ENCODE data around the gene URB1. TPM values are rescaled to one million over a fixed set of nuclear protein-coding genes. Genes with fewer than 3 reads are reported as not detected.

Gene URB1
- total and polyA plus RNA-seq, 2 donors (not counting 3 experiments of a cell fraction or from before 2014, with no cell fraction given) = 8.0 to 27.3 TPM

- no peak for TF ChIP-seq JUN (IDR thresholded peaks at IDR 0.05; ENCODE audit: borderline replicate concordance, insufficient read depth, insufficient read length, low read depth)
- TF ChIP-seq POLR2AphosphoS5 (IDR thresholded peaks at IDR 0.05; ENCODE audit: insufficient read depth, low read depth, low read length) = peak; percentile 3
- Histone ChIP-seq H3K36me3 (ENCODE audit: control insufficient read depth in 2 of 2, extremely low read depth in 1 of 2, insufficient read depth in 2 of 2, low read length in 2 of 2) (no peaks in the 10 kb centered on the region), H4K20me1 (replicated peaks; ENCODE audit: control insufficient read depth, extremely low read depth, insufficient read depth, low read length) (no peaks in the 10 kb centered on the region), H3K27ac (ENCODE audit: insufficient read depth, low read depth, low read length) (peak overlapping the region; percentile 99), H3K9me1 (replicated peaks; ENCODE audit: control insufficient read depth, extremely low read depth, insufficient read depth, low read length) (no peaks in the 10 kb centered on the region), H3K4me3 (replicated peaks in 1 of 3; ENCODE audit: insufficient read depth in 1 of 3, low read depth in 1 of 3, low read length in 3 of 3) (peak overlapping the region; percentile 46 to 81 (median 73)), H3K79me2 (ENCODE audit: control insufficient read depth, insufficient read depth, low read length) (peaks cover 63% of the 10 kb centered on the region), H3K9ac (replicated peaks; ENCODE audit: extremely low read depth, insufficient read depth, low read length) (peak overlapping the region; percentile 99), H3K9me3 (replicated peaks; ENCODE audit: control insufficient read depth, insufficient read depth, low read length) (no peaks in the 10 kb centered on the region), H3K4me2 (ENCODE audit: insufficient read depth, low read length) (peak overlapping the region; percentile 88), H2AFZ (ENCODE audit: low read depth, low read length) (no peak overlapping the region), H3K27me3 (ENCODE audit: control insufficient read depth in 2 of 2, insufficient read depth in 2 of 2, low read length in 2 of 2) (no peaks in the 10 kb centered on the region), H3K4me1 (ENCODE audit: control insufficient read depth, extremely low read depth, insufficient read depth, low read length) (peaks cover 35% of the 10 kb centered on the region)
- dilution Hi-C loops (cut with MboI; ENCODE audit: extremely low pct_ligation_motif_present, low sequenced_read_pairs) (no loop called here), intact Hi-C loops (cut with micrococcal nuclease) (loop anchor here (1.0 to 2.0 kb wide), 8 partner anchors 43 to 187 kb away; no protein-coding TSS in a partner anchor)
- DNase-seq (ENCODE audit: low read depth, low spot score) (peak; percentile 68), FAIRE-seq (peak; percentile 73)
- POLR2A ChIA-PET = no interaction called here
- CTCF ChIA-PET = interaction anchor here (0.6 to 4.7 kb wide), 31 partner anchors 8 to 187 kb away, joined by 3 to 91 read pairs (median 5); partner anchors contain the start of gene URB1
- BruUV-seq (replicated peaks) = TSS peak; percentile 19
Observed at GRCh38 chr21:32413697-32414578, 21.1 kb upstream of the URB1 start.

DNA sequence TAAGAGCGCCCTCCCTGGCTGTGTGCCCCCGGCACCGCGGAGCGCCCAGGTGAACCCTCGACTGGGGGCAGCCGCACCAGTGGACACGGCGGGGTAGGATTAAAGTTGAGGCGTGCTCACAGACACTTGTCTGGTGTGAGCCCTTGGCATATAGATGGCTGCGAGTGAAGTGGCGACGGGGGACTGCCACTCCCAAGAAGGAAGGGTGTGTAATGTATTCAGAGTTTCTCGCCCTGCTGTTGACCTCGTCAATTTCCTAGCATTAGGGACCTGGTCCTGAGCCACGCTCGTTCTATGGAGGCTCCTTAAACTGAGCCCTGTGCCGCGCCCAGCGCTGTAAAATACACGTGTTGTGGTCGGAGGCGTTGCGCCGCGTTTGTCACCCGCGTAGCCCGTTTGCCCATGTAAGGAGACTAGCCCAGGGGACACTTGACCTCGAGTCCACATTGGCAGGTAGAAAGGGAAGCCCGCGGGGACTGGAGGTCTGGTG is 20.2 kb upstream of the URB1 start:
- H2AFZ ChIP-seq (ENCODE audit: low read depth, low read length) = peak overlapping the region; percentile 55
- peaks cover 56% of the 10 kb centered on the region for H3K79me2 ChIP-seq (ENCODE audit: control insufficient read depth, insufficient read depth, low read length)
- POLR2A ChIA-PET = no interaction called here
- H3K4me3 ChIP-seq (replicated peaks in 1 of 3; ENCODE audit: insufficient read depth in 1 of 3, low read depth in 1 of 3, low read length in 3 of 3) = peak overlapping the region; percentile 46 to 81 (median 73)
- H3K4me1 ChIP-seq (ENCODE audit: control insufficient read depth, extremely low read depth, insufficient read depth, low read length) = peaks cover 35% of the 10 kb centered on the region
- CTCF ChIA-PET = interaction anchor here (0.6 to 4.7 kb wide), 12 partner anchors 9 to 188 kb away, joined by 3 to 91 read pairs (median 11); partner anchors contain the start of gene URB1
- FAIRE-seq (peak; percentile 21), DNase-seq (ENCODE audit: low read depth, low spot score) (peak; percentile 53)
- dilution Hi-C loops (cut with MboI; ENCODE audit: extremely low pct_ligation_motif_present, low sequenced_read_pairs) = no loop called here
- peak overlapping the region; percentile 88 for H3K4me2 ChIP-seq (ENCODE audit: insufficient read depth, low read length)
- no peaks in the 10 kb centered on the region for H4K20me1 ChIP-seq (replicated peaks; ENCODE audit: control insufficient read depth, extremely low read depth, insufficient read depth, low read length)
- TF ChIP-seq, protein P1, sequence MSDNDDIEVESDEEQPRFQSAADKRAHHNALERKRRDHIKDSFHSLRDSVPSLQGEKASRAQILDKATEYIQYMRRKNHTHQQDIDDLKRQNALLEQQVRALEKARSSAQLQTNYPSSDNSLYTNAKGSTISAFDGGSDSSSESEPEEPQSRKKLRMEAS (IDR thresholded peaks at IDR 0.05; ENCODE audit: insufficient read depth, insufficient read length) = peak; percentile 41
- TF ChIP-seq FOS (IDR thresholded peaks at IDR 0.05; ENCODE audit: borderline replicate concordance, insufficient read depth, low read length) (no peak), POLR2A (IDR thresholded peaks at IDR 0.05; ENCODE audit: low read depth, low read length) (peak; percentile 4), EZH2 (IDR thresholded peaks at IDR 0.05; ENCODE audit: borderline replicate concordance, low read depth, low read length, severe bottlenecking) (no peak), MYC (IDR thresholded peaks at IDR 0.05; ENCODE audit: low read depth, low read length) (peak; percentile 23), JUN (IDR thresholded peaks at IDR 0.05; ENCODE audit: borderline replicate concordance, insufficient read depth, insufficient read length, low read depth) (no peak), GATA2 (IDR thresholded peaks at IDR 0.05; ENCODE audit: insufficient read depth, insufficient read length, low read depth, low read length) (no peak), POLR2AphosphoS5 (IDR thresholded peaks at IDR 0.05; ENCODE audit: insufficient read depth, low read depth, low read length) (no peak)
- TF ChIP-seq, protein P2, sequence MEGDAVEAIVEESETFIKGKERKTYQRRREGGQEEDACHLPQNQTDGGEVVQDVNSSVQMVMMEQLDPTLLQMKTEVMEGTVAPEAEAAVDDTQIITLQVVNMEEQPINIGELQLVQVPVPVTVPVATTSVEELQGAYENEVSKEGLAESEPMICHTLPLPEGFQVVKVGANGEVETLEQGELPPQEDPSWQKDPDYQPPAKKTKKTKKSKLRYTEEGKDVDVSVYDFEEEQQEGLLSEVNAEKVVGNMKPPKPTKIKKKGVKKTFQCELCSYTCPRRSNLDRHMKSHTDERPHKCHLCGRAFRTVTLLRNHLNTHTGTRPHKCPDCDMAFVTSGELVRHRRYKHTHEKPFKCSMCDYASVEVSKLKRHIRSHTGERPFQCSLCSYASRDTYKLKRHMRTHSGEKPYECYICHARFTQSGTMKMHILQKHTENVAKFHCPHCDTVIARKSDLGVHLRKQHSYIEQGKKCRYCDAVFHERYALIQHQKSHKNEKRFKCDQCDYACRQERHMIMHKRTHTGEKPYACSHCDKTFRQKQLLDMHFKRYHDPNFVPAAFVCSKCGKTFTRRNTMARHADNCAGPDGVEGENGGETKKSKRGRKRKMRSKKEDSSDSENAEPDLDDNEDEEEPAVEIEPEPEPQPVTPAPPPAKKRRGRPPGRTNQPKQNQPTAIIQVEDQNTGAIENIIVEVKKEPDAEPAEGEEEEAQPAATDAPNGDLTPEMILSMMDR (IDR thresholded peaks at IDR 0.05; ENCODE audit: extremely low read depth in 1 of 2, insufficient read depth in 1 of 2, low read depth in 1 of 2, low read length in 2 of 2) = peak in 1 of 2 donors; percentile 14
- peak overlapping the region; percentile 99 for H3K27ac ChIP-seq (ENCODE audit: insufficient read depth, low read depth, low read length)
- no peaks in the 10 kb centered on the region for H3K9me3 ChIP-seq (replicated peaks; ENCODE audit: control insufficient read depth, insufficient read depth, low read length)
- H3K9ac ChIP-seq (replicated peaks; ENCODE audit: extremely low read depth, insufficient read depth, low read length) = peak overlapping the region; percentile 99
- no TSS peak for BruUV-seq (replicated peaks)
- H3K27me3 ChIP-seq (ENCODE audit: control insufficient read depth in 2 of 2, insufficient read depth in 2 of 2, low read length in 2 of 2) = no peaks in the 10 kb centered on the region
- H3K36me3 ChIP-seq (ENCODE audit: control insufficient read depth in 2 of 2, extremely low read depth in 1 of 2, insufficient read depth in 2 of 2, low read length in 2 of 2) = no peaks in the 10 kb centered on the region
- intact Hi-C loops (cut with micrococcal nuclease) = loop anchor here (1.0 to 2.0 kb wide), 2 partner anchors 44 to 51 kb away; no protein-coding TSS in a partner anchor
- H3K9me1 ChIP-seq (replicated peaks; ENCODE audit: control insufficient read depth, extremely low read depth, insufficient read depth, low read length) = no peaks in the 10 kb centered on the region

Measured in endothelial cell of umbilical vein (primary cell).